ENCODE results near the gene SLC15A3. TPM values are rescaled to one million over a fixed set of nuclear protein-coding genes. Genes with fewer than 3 reads are reported as not detected.

SLC15A3 gene
- total RNA-seq, 1 donor from 2014 or later: 0.62 TPM

DNA sequence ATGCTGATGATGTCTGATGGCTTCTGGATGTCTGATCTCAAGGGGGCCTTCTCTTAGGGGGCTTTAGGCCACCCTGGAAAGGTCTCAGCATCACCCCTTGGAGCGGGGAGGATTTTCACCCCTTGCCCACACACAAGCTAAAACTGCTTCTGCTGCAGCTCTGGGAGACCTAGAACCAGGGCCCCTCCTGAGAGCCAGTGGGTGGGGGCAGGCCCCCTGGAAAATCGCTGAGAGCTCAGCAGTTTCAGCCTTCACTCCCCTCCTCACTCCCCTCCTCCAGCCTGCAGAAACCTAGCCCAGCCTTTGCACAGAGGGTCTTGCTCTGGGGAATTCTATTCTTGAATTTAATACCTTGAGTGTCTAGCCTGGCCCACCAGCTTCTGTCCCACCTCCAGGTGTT, 36.7 kb upstream of the SLC15A3 start:
- peaks cover 6% of the 10 kb centered on the region for H3K4me1 Mint-ChIP-seq (ENCODE audit: unreplicated experiment)
- H3K36me3 Mint-ChIP-seq (ENCODE audit: low read depth, unreplicated experiment): no peaks in the 10 kb centered on the region
- H3K4me3 Mint-ChIP-seq (ENCODE audit: unreplicated experiment): no peak overlapping the region
- no peak overlapping the region for H3K27ac Mint-ChIP-seq (ENCODE audit: unreplicated experiment)
- DNase-seq (ENCODE audit: low spot score): no peak
- TF ChIP-seq, protein P1, sequence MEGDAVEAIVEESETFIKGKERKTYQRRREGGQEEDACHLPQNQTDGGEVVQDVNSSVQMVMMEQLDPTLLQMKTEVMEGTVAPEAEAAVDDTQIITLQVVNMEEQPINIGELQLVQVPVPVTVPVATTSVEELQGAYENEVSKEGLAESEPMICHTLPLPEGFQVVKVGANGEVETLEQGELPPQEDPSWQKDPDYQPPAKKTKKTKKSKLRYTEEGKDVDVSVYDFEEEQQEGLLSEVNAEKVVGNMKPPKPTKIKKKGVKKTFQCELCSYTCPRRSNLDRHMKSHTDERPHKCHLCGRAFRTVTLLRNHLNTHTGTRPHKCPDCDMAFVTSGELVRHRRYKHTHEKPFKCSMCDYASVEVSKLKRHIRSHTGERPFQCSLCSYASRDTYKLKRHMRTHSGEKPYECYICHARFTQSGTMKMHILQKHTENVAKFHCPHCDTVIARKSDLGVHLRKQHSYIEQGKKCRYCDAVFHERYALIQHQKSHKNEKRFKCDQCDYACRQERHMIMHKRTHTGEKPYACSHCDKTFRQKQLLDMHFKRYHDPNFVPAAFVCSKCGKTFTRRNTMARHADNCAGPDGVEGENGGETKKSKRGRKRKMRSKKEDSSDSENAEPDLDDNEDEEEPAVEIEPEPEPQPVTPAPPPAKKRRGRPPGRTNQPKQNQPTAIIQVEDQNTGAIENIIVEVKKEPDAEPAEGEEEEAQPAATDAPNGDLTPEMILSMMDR (IDR thresholded peaks at IDR 0.05; ENCODE audit: unreplicated experiment): no peak
- no peaks in the 10 kb centered on the region for H3K9me3 Mint-ChIP-seq (ENCODE audit: unreplicated experiment)
- H3K27me3 Mint-ChIP-seq (ENCODE audit: unreplicated experiment): peaks cover 2% of the 10 kb centered on the region

DNA sequence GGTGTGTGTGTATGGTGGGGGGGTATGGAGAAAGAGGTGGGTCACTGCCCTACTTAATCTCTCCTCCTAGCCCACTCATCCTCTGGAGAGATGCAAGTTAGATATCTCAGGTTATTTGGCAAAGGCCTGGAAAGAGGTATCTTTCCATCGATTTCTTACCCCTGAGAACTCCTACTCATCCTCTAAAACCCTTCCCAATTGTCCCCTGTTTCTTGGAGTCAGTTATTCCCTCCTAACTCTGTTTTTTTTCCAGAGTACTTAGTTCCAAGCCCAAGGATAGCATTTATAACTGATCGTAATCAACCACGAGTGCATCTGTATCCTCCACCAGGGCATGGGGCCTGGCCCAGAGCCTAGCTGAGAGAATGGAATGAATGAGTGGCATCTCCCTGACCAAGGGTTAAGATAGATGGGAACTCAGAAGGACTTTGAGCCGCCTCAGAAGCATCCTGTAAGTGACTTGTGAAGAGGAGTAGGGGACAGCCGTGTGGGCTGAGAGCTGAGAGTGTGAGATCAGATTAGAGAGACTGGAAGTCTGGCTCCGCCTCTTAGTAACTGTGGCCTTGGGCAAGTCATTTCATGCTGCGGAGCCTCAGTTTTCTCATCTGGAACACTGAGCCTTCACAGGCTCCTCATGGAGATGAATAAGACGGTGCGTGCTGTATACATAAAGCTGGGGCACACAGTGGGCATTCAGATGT, 35.8 kb upstream of the SLC15A3 start:
- Mint-ChIP-seq H3K27ac (ENCODE audit: unreplicated experiment) (no peak overlapping the region), H3K27me3 (ENCODE audit: unreplicated experiment) (peaks cover 2% of the 10 kb centered on the region), H3K4me1 (ENCODE audit: unreplicated experiment) (peaks cover 6% of the 10 kb centered on the region), H3K36me3 (ENCODE audit: low read depth, unreplicated experiment) (no peaks in the 10 kb centered on the region), H3K4me3 (ENCODE audit: unreplicated experiment) (no peak overlapping the region), H3K9me3 (ENCODE audit: unreplicated experiment) (no peaks in the 10 kb centered on the region)
- no peak for DNase-seq (ENCODE audit: low spot score)
- TF ChIP-seq, protein P1 (IDR thresholded peaks at IDR 0.05; ENCODE audit: unreplicated experiment): no peak

DNA sequence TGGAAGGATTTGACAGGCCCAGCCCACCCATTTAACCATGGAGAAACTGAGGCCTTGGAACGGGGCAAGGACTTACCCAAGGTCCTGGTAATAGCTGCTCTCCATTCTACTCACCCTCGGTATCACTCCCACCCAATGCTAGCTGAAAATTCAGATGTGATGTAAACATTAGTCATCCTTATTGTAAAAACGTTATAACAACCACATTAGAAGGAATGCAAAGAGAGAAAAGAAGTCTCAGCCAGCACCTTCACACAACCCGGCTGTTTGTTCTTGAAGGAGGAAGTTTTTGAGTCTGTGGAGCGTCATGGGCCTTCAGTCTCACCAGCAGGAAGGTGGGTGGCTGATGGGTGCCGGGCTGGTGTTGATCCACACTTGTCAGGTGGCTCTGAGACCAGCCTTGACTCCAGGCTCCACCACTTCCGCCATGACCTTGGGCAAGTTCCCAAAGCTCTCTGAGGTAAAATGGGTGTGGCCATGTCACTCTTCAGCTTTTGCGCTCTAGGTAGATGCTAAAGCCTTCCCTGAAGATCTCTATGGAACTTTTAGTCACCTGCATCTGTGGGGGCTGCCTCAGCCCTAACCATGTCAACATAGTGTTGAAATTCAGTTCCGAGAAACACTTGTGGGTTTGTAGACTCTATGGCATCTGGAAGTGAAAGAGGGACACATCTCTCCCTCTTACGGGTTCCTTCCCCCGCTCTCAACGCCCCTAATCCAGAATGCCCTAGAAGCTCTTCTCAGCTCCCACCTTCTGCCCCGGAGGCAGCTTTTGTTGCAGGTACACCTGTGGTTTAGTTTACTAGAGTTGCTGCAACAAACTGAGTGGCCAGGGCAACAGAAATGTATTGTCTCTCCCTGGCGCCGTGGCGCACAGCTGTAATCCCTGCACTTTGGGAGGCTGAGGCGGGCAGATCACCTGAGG, 34.3 kb upstream of the SLC15A3 start:
- Mint-ChIP-seq H3K4me1 (ENCODE audit: unreplicated experiment) (peaks cover 6% of the 10 kb centered on the region), H3K27ac (ENCODE audit: unreplicated experiment) (no peak overlapping the region), H3K9me3 (ENCODE audit: unreplicated experiment) (no peaks in the 10 kb centered on the region), H3K27me3 (ENCODE audit: unreplicated experiment) (peaks cover 2% of the 10 kb centered on the region), H3K36me3 (ENCODE audit: low read depth, unreplicated experiment) (no peaks in the 10 kb centered on the region), H3K4me3 (ENCODE audit: unreplicated experiment) (no peak overlapping the region)
- TF ChIP-seq, protein P1 (IDR thresholded peaks at IDR 0.05; ENCODE audit: unreplicated experiment): no peak
- DNase-seq (ENCODE audit: low spot score): no peak

DNA sequence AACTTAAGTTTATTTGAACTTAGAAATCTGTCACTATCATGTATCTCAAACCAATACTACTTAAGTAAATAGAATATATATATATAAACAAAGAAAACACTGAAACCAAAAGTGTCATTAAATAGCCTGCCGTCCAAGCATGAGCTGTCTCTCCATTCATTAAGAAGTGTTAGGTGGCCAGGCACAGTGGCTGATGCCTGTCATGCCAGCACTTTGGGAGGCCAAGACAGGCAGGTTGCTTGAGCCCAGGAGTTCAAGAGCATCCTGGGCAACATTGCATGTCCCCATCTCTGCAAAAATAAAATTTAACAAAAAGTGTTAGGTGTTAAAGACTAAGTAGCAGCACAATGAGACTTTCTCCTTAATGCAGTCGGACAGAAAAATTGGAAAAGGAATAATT, 33.5 kb upstream of the SLC15A3 start:
- Mint-ChIP-seq H3K27me3 (ENCODE audit: unreplicated experiment) (peaks cover 2% of the 10 kb centered on the region), H3K4me1 (ENCODE audit: unreplicated experiment) (peaks cover 6% of the 10 kb centered on the region), H3K4me3 (ENCODE audit: unreplicated experiment) (no peak overlapping the region), H3K27ac (ENCODE audit: unreplicated experiment) (no peak overlapping the region), H3K9me3 (ENCODE audit: unreplicated experiment) (no peaks in the 10 kb centered on the region), H3K36me3 (ENCODE audit: low read depth, unreplicated experiment) (no peaks in the 10 kb centered on the region)
- DNase-seq (ENCODE audit: low spot score): no peak
- TF ChIP-seq, protein P1 (IDR thresholded peaks at IDR 0.05; ENCODE audit: unreplicated experiment): no peak

DNA sequence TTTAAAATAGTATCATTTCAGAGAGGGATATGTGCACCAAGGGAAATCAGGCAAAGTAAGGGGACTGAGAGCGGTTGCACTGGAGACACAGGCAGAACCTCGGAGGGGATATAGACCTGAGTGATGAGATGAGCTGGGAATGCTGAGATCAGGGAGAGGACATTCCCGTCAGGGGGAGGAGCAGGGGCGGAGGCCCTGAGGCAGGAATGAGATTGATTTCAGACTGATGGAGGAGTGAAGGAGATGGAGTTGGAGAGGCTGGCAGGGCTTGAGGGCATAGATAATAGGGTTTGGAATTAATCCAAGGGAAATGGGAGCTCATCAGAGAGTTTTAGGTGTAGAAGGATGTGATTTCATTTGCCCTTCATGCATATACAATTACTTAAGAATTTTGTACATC, 32.7 kb upstream of the SLC15A3 start:
- Mint-ChIP-seq H3K27me3 (ENCODE audit: unreplicated experiment) (peaks cover 2% of the 10 kb centered on the region), H3K27ac (ENCODE audit: unreplicated experiment) (no peak overlapping the region), H3K4me3 (ENCODE audit: unreplicated experiment) (no peak overlapping the region), H3K9me3 (ENCODE audit: unreplicated experiment) (no peaks in the 10 kb centered on the region), H3K36me3 (ENCODE audit: low read depth, unreplicated experiment) (no peaks in the 10 kb centered on the region), H3K4me1 (ENCODE audit: unreplicated experiment) (peaks cover 6% of the 10 kb centered on the region)
- TF ChIP-seq, protein P1 (IDR thresholded peaks at IDR 0.05; ENCODE audit: unreplicated experiment): no peak
- no peak for DNase-seq (ENCODE audit: low spot score)

Data from endothelial cell (in vitro differentiated cells).